ENCODE measurements around the gene SMPX.

SMPX gene

GRCh38 chrX:21728276-21728968, 29.5 kb downstream of the SMPX start:
- no peak overlapping the region for H3K27ac ChIP-seq
- no peak overlapping the region for H3K4me3 ChIP-seq (ENCODE audit: low read depth, low read length)
- H3K36me3 ChIP-seq (replicated peaks), result no peaks in the 10 kb centered on the region
- no peak for TF ChIP-seq CTCF (IDR thresholded peaks at IDR 0.05; ENCODE audit: low read depth, low read length, missing control alignments)
- H3K27me3 ChIP-seq (replicated peaks), result no peaks in the 10 kb centered on the region
- in situ Hi-C loops (cut with HindIII; ENCODE audit: low pct_ligation_motif_present, low sequenced_read_pairs), result no loop called here
- DNase-seq, result no peak

GRCh38 chrX:21725916-21726315, 32.0 kb downstream of the SMPX start:
- no peak for TF ChIP-seq CTCF (IDR thresholded peaks at IDR 0.05; ENCODE audit: low read depth, low read length, missing control alignments)
- in situ Hi-C loops (cut with HindIII; ENCODE audit: low pct_ligation_motif_present, low sequenced_read_pairs), result no loop called here
- Histone ChIP-seq H3K36me3 (replicated peaks) (no peaks in the 10 kb centered on the region), H3K27me3 (replicated peaks) (no peaks in the 10 kb centered on the region), H3K27ac (no peak overlapping the region), H3K4me3 (ENCODE audit: low read depth, low read length) (no peak overlapping the region)
- DNase-seq, result no peak

GRCh38 chrX:21725496-21725895, 32.4 kb downstream of the SMPX start:
- in situ Hi-C loops (cut with HindIII; ENCODE audit: low pct_ligation_motif_present, low sequenced_read_pairs), result no loop called here
- Histone ChIP-seq H3K4me3 (ENCODE audit: low read depth, low read length) (no peak overlapping the region), H3K36me3 (replicated peaks) (no peaks in the 10 kb centered on the region), H3K27ac (no peak overlapping the region), H3K27me3 (replicated peaks) (no peaks in the 10 kb centered on the region)
- DNase-seq, result no peak
- peak; percentile 74 for TF ChIP-seq CTCF (IDR thresholded peaks at IDR 0.05; ENCODE audit: low read depth, low read length, missing control alignments)

GRCh38 chrX:21723814-21724213, 34.1 kb downstream of the SMPX start:
- H3K27ac ChIP-seq, result no peak overlapping the region
- TF ChIP-seq CTCF (IDR thresholded peaks at IDR 0.05; ENCODE audit: low read depth, low read length, missing control alignments), result no peak
- no peak for DNase-seq
- H3K27me3 ChIP-seq (replicated peaks), result no peaks in the 10 kb centered on the region
- no peak overlapping the region for H3K4me3 ChIP-seq (ENCODE audit: low read depth, low read length)
- in situ Hi-C loops (cut with HindIII; ENCODE audit: low pct_ligation_motif_present, low sequenced_read_pairs), result no loop called here
- H3K36me3 ChIP-seq (replicated peaks), result no peaks in the 10 kb centered on the region

GRCh38 chrX:21723084-21723483, 34.8 kb downstream of the SMPX start:
- Histone ChIP-seq H3K4me3 (ENCODE audit: low read depth, low read length) (no peak overlapping the region), H3K27me3 (replicated peaks) (no peaks in the 10 kb centered on the region), H3K27ac (no peak overlapping the region), H3K36me3 (replicated peaks) (no peaks in the 10 kb centered on the region)
- no peak for TF ChIP-seq CTCF (IDR thresholded peaks at IDR 0.05; ENCODE audit: low read depth, low read length, missing control alignments)
- in situ Hi-C loops (cut with HindIII; ENCODE audit: low pct_ligation_motif_present, low sequenced_read_pairs), result no loop called here
- no peak for DNase-seq

GRCh38 chrX:21721195-21721594, 36.7 kb downstream of the SMPX start:
- Histone ChIP-seq H3K4me3 (ENCODE audit: low read depth, low read length) (no peak overlapping the region), H3K27me3 (replicated peaks) (no peaks in the 10 kb centered on the region), H3K36me3 (replicated peaks) (no peaks in the 10 kb centered on the region), H3K27ac (no peak overlapping the region)
- in situ Hi-C loops (cut with HindIII; ENCODE audit: low pct_ligation_motif_present, low sequenced_read_pairs), result no loop called here
- no peak for DNase-seq
- TF ChIP-seq CTCF (IDR thresholded peaks at IDR 0.05; ENCODE audit: low read depth, low read length, missing control alignments), result no peak

Data from brain microvascular endothelial cell (primary cell).